ENCODE measurements around the gene ICE1. TPM values are rescaled to one million over a fixed set of nuclear protein-coding genes. Genes with fewer than 3 reads are reported as not detected.

ICE1 gene
- polyA plus RNA-seq, 4 donors = 33.1 to 40.0 (median 39.1) TPM

DNA sequence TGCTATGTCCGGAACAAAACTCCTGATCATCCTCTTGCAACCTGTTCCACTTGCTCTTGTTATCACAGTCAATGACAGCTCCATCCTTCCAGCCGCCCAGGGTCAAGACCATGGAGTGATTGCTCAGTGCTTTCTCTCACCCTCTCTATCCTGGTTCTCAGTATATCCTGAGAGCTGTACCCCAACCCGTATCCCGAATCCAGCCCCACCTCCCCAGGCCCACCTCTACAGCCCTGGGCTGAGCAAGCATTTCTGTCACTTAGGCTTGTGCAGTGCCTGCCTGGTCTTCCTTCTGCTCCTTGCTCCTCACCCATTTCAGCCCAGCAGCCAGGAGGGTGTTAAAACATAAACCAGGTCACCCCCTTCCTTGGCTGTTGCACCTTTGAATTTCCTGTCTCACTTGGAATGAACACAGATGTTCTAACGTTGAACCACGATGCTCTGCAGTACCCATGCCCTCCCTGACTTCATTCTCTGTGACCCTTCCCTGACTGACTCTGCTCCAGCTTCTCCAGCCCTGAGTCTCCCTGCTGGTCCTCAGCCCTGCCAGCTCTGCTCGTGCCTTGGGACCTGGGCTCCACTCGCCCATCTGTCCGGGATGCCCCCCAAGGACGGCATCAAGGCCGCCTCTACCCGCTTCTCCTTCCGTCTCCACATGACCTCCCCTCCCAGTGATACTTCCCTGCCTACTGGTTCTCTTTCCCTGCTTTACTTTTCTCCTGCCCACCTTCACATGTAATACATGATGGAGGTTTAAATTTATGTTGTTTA is 110.0 kb downstream of the ICE1 start:
- DNase-seq (ENCODE audit: low read depth in 4 of 4, low spot score in 3 of 4) = no peak

- DNase-seq (ENCODE audit: low read depth in 4 of 4, low spot score in 3 of 4) = no peak
Observed at GRCh38 chr5:5533927-5534326, 111.5 kb downstream of the ICE1 start.

DNA sequence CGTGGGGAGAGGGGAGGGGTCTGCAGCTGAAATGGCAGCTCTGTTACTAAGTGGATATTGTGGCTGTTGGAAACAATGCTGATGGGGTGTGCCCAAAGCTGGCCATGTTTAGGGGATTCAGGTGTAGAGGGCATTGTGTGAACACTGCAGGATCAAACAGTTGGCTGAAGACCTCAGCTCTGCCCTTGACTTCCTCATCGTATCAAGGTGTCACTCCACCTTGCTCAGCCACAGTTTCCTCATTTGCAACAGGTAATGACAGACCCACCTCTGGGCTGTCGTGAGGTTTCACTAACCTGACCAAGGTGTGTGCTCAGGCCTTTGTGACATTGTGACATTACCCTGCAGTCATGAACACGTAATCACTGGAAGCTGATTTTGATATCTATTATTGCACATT is 111.9 kb downstream of the ICE1 start:
- DNase-seq (ENCODE audit: low read depth in 4 of 4, low spot score in 3 of 4) = no peak

GRCh38 chr5:5536871-5537270 is 114.4 kb downstream of the ICE1 start:
- no peak for DNase-seq (ENCODE audit: low read depth in 4 of 4, low spot score in 3 of 4)

GRCh38 chr5:5537426-5537825 is 114.9 kb downstream of the ICE1 start:
- no peak for DNase-seq (ENCODE audit: low read depth in 4 of 4, low spot score in 3 of 4)

GRCh38 chr5:5539590-5539989 is 117.1 kb downstream of the ICE1 start:
- DNase-seq (ENCODE audit: low read depth in 4 of 4, low spot score in 3 of 4) = no peak
